ENCODE data around the gene CHML. TPM values are rescaled to one million over a fixed set of nuclear protein-coding genes. Genes with fewer than 3 reads are reported as not detected.

Gene CHML
- total RNA-seq, 1 experiment from 2014 or later: 11.8 TPM

DNA sequence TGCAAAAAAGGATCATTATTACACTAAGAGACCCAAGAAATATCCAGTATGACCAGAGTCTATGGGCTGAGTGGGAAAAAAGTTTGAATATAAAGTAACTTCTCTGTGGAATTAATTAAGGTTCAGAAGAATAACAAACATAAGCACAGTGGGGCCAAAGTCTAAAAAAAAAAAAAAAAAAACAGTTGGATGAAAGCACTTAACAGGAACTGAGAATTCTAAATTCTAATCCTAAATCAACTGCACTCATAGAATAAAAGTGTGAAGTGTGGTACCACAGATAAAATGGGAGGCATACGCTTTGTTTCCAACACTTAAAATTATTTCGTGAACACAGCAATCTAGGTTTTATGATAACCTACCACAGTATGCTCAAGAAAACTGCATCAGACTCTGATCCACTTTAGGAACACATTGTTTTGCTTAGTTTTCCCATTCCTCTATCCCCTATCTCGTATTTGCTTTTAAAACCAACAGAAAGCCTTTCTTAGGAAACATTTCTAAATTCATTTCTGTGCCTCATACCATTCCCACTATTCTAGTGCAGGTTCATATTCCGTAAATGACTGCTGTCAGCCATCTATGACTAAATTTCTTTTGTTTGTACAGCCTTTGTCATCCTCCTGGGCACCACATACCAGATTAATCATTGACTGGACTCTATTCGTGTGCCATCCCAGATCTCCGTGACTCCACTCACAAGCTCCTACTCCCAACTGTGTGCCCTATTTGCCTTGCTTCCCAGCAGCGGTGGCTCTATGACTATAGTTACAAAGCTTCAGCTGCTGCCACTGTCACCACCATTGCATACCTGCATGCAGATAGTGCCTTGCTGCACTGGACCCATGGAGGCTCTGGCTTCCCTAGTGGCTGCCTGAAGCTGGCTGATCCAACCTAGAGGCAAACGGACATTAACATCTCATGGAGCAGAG is 24.9 kb downstream of the CHML start:
- DNase-seq (ENCODE audit: low read depth): peak; percentile 72

DNA sequence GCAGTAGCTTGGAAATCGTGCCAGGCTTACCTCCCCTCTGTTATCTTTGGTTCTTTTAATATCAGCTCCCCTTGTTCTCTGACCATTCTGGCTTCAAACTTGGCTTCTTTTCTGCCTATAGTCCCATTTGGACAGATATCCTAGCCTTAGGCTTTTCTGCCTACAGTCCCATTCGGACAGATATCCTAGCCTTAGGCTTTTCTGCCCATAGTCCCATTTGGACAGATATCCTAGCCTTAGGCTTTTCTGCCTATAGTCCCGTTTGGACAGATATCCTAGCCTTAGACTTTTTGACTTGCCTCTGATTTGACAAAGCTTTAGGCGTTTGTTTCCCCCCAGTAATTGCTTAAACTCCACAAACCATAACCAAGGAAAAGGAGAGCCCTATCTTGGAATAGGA is 25.6 kb downstream of the CHML start:
- DNase-seq (ENCODE audit: low read depth): no peak

DNA sequence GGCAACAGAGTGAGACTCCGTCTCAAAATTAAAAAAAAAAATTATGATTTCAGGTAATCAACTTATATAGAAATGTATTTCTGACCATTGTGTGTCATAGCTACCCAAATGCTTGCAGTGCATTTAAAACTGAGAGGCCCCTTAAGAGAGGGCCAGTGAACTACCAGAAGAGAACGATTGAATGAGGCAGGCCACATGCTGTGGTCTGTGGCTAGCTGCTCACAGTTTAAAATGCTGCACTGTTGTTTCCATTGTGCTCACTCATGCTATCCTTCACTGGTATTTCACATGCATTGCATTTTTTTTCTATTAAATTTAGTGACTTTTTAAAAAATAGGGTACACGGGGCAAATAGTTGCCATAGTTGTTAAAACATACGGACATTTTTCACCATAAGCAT is 26.0 kb downstream of the CHML start:
- DNase-seq (ENCODE audit: low read depth): no peak

DNA sequence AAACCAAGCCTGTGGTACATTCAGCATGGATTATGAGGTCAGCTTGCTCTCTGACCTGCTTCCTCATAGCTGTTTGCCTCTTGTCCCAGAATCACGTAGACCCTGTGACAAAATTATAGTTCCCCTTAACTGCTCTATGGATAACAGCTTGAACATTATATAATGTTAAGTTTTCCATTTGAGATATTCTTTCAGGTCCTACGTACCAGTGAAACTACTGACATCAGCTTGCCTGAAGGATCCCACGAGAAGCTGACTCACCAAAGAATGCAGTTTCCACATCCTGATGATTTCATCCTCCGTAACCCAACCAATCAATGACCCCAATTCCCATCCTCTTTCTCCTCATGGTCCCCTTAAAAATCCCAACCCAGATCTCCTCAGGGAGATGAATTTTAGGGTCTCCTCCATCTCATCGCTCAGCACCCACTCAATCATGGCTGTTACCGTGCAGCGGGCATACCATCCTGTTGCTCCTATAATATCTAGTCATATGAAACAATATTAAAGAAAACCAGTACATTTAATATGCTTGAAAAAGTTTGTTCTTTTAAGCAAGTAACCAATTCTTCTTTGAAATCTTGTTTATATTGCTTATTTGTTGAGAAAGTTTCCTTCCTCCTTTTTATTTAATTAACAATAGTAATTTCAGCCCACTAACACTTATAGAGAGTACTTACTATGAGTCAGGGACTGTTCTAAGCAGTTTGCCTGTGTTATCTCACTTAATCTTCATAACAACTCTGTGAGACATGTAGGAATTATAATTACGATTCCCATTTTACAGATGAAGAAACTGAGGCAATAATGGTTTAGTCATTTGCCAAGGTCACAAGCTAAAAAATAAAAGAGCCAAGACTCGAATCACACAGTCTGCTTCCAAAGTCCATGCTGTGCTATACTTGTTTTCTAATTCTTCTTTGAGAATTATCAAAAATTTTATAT is 27.4 kb downstream of the CHML start:
- peak; percentile 90 for DNase-seq (ENCODE audit: low read depth)

DNA sequence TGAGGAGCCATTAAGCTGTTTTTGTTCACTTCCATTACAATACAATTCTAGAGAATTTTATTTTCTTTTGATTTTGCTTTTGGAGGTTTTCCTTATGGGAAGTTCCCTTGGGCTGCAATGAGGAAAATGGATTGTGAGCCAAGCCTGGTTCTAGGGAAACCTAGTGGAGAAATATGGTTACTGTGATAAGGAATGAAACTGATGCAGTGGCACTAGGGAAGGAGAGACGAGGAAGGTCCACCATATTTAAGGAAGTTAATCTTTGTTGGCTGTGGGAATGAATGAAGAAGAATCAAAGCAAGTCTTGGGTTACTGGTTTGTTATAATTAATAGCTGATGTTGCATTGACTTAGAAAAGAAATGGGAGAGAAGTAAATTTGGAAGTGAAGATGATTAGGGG is 28.4 kb downstream of the CHML start:
- DNase-seq (ENCODE audit: low read depth): no peak

DNA sequence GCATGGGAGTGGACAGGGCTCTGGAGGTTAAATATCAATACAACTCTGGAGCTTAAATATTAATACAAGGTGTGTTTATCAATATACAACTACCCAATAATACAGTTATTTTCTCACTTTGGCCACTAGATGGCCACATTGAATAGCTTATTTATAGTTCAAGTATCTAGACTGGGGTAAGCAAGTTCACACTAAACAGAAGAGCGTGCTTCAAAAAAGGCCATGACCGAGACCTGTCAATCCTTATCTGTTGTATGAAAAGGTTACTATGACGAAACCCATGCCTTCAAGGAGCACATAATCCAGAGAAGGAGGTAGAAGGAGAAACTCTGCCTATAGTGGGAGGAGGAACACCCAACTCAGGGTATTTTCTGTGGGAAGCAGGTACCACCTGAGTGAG is 29.1 kb downstream of the CHML start:
- peak; percentile 43 for DNase-seq (ENCODE audit: low read depth)

DNA sequence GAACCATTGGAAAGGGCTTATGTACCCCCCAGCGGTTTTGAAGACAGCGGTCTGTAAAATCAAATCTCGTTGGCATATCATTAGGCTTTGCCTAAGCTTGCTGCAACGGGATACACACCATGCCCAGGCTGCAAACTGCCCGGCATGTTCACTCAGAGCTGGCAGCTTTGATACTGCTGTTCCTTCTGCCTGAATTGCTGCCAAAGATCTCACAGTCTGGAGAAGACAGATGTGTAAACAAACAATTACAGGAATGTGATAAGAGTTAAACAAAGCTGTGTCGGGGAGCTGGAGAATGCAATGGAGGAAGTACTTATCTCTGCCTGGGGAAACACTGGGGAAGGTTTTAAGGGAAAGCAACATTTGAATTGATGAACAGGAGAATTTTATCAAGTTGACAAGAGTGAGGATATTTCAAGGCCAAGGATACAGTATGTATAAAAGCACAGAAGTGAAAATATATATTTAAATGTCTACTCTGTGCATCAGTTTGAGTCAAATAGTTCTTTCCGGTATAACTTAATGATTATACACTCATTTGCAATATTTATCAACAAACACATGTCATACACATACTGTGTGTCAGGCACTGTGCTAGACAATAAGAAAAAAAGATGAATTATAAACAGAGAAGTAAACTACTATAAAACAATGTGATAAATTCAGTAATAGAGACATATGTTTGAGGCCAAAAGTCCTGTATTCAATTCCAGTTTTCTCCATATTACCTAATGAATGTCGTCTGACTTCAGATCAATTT is 29.9 kb downstream of the CHML start:
- DNase-seq (ENCODE audit: low read depth): peak; percentile 48

DNA sequence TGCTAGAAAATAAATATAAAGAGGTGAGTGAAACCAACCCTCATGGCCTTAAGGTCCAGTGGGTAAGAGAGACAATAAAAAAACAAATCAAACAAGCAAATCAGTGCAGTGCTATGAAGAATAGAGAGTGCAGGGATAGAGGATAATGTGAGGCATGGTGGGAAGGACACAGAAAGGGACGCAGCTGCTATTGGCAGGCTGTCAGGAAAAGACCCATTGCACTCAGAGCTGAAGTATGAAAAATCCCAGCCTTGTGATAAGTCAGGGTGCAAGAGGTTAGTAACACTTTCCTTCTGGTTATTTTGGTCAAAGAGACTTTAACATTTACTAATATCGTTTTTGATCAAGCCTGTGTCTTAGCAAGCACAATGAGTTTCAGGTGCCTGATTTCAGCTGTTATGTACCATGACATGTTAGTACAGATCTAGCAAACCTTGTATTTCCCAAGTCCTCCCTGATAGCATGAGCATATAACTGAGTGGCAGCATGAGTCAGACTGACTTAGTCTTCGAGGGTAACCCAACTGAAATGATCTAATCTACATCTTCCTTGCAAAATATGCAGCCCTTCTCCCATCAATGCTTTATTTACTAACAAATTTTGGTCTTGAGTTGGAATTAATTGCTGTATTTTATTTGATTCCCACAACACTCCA is 31.7 kb downstream of the CHML start:
- DNase-seq (ENCODE audit: low read depth): peak; percentile 61

DNA sequence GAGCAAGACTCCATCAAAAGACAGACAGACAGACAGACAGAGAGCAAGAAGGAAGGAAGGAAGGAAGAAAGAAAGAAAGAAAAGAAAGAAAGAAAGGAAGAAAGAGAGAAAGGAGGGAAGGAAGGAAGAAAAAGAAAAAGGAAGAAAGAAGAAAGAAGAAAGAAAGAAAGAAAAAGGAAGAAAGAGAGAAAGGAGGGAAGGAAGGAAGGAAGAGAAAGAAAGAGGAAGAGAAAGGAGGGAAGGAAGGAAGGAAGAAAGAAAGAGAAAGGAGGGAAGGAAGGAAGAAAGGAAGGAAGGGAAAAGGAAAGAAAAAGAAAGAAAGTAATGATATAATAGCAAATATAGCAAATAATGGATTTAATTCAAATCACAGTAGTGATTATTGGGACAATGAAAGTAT is 32.7 kb downstream of the CHML start:
- DNase-seq (ENCODE audit: low read depth): no peak

DNA sequence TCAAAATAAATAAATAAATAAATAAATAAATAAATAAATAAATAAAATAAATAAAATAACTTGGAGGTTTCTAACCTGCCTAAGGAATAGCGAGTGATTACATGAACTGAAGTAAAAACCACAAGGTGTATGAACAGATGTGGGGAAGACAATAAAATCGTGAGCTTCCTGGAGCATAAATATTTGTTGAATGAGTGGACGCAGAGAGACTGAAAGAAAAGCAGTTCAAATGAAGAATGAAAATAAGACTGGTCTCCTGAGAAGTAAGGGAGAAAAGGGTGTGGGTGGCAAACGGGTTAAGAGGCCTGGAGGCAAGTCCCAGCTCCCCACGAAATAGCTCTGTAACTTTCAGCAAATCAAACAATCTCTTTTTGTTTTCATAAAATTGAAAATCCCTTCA is 33.6 kb downstream of the CHML start:
- DNase-seq (ENCODE audit: low read depth): peak; percentile 34

DNA sequence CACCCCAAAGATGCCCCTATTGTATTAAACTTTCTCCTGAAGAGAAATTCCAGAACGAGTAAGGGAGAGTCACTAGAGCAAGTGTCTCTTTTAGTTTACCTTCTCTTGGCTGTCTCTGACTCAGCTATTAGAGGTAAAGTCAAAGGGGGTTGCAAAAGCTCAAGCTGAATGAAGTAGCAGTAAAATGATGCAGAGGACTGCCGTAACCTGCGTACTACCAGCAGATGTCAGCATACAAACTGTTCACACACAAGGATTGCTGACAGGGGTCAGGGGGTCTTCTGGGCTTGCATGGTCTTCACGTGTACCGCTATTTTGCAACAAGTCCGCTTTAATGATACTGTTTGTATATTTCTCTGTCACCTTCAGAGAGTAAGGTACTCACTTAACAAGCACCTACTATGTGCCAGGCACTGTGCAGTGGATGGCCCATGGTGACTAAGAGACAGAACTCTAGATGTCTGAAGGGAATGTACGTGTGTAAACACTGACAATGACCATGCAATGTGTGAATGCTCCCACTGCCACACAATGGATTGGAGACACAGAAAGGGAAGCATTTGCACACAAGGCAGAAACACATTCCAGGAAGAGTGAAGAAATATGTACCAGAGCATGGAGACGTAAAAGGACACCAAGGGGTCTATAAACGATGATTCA is 34.9 kb downstream of the CHML start:
- no peak for DNase-seq (ENCODE audit: low read depth)

DNA sequence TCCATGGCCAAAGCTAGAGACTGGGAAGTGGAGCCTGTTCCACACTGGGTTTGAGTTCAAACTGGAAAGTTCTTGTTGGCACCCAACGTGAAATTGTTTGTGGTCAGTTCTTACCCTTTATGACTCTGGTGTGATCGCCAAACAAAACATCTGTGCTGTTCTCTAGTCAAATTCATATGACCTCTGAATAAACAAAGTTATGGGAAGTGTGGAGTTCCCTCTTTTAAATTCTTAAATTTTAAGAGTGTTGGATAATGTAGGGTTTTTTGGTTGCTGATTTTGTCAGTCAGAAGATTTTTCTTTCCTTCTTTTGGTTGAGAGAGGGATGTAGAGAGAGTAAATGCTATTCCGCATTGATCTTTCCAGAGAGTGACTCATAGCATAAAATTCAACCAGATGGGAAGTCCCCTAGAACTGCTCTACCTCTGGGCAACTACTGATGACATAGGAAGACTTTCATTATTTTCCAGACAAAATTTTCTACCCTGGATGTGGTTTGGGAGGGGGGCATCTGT is 36.4 kb downstream of the CHML start:
- DNase-seq (ENCODE audit: low read depth): peak; percentile 67

DNA sequence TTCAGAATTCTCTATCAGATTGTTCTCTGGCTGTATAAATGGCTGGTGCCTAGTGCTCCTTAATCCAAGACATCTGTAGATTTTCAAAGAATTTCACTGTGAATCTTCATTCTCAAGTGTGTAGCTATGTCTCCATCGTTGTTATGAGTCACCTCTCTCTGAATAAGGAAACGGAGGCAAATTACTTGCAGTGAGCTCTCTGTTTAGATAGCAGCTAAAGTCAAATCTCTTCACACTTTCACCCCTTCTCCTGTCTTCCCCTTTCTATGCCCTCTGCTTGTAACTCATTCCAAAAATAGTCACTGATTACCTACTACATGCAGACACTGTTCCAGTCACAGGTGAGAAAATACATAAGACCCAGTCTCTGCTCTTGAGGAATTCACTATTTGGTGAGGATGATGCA is 39.7 kb downstream of the CHML start:
- no peak for DNase-seq (ENCODE audit: low read depth)

DNA sequence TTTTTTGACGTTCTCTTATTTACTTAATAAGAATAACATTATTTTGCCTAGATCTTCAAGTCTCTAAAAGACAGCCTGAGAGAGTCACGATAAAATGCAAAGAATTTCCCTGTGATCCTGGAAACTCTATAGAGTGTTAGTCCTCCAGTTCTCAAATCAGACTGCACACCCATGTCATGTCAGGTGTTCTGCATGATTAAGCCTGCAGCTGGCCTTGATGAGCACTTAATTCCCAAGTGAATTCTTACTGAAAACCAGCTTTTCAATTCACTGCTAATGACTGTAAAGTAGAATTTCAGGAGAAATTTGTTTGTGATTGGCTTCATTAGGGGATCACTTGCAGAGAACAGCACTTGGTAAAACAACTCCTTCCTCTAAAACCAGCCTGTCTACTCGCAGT is 41.9 kb downstream of the CHML start:
- DNase-seq (ENCODE audit: low read depth): no peak

DNA sequence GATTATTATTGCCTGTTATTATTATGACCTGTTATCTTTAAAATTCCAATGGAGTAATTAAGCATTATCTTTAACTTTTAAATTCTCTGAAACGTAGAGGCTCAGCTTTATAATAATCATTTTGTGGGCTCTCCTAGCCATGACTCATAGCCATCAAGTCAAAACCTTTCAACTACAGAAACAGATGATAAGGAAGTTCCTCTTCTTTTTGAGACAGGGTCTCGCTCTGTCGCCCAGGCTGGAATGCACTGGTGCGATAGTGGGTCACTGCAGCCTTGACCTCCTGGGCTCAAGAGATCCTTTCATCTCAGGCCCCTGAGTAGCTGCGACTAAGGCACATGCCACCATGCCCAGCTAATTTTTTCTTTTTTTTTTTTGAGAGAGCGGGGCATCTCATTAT is 43.5 kb downstream of the CHML start:
- DNase-seq (ENCODE audit: low read depth): no peak

DNA sequence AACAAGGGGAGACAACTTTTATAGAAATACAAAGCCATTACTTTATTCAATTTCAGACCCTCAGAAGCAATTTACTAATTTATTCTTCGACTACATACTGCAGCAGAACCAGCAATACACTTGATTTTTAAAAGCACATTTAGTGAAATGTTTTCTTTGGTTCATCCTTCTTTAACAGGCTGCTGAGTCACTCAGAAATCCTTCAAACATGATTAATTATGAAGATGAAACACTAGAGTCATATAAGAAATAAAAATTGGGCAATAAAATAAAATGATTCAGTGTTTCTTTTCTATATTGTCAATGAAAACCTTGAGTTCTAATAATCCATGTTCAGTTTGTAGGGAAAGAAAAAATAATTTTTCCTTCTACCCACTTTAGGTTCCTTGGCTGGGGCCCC is 47.0 kb downstream of the CHML start:
- no peak for DNase-seq (ENCODE audit: low read depth)

DNA sequence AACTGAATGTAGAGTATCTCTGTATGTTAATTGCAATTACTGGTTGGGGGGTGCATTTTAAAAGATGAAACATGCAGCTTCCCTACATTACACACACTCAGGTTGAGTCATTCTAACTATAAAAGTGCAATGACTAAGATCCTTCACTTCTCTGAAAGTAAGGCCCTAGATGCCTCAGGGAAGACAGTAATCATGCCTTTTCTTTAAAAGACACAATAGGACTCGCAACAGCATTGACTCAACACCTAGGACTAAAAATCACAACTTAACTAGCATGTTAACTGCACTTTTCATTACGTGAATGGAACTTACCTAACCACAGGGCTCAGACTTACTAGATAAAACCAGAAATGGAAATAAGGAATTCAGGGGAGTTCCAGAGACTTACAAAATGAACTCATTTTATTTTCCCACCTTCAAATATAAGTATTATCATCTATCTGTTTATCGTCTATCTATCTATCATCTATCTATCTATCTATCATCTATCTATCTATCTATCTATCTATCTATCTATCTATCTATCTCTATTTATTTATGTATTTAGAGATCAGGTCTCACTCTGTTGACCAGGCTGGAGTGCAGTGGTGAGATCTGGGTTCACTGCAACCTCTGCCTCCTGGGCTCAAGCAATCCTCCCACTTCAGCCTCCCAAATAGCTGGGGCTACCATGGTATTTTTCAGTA is 47.8 kb downstream of the CHML start:
- peak; percentile 78 for DNase-seq (ENCODE audit: low read depth)

DNA sequence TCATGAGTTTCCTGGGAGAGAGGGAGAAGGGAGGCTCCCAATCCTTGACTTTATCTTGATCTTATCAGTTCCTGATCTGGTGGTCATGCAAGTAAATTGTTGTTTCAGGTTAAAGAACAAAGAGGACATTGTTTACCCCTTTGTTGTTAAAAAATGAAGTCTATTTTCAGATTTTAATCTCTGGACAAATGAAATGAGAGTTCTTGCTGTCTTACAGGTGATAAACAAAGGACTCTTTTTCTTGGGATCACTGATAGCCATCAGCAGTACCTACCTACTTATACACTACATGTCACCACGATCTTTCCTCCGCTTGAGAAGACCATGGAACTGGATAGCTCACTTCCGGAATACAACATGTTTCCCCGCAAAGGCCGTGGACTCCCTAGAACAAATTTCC is 48.4 kb downstream of the CHML start:
- no peak for DNase-seq (ENCODE audit: low read depth)

DNA sequence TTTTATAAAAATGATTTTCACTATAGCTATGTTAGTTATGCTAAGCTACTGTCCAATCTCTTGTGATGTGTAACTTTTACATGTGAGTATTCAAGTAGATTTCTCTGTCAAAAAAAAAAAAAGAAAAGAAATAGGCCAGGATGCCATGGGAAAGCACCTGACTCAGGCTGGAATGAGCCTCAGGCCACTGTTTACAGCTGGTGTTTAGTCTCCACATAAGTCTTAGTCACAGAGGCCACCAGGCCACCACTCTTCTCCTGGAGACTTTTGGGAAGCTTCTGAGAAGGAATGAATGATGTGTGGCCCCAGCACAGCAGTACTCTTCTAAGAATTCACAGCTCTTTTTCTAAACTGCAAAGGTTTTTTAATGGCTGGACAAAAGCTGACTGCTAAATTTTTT is 48.9 kb downstream of the CHML start:
- DNase-seq (ENCODE audit: low read depth): peak; percentile 83

DNA sequence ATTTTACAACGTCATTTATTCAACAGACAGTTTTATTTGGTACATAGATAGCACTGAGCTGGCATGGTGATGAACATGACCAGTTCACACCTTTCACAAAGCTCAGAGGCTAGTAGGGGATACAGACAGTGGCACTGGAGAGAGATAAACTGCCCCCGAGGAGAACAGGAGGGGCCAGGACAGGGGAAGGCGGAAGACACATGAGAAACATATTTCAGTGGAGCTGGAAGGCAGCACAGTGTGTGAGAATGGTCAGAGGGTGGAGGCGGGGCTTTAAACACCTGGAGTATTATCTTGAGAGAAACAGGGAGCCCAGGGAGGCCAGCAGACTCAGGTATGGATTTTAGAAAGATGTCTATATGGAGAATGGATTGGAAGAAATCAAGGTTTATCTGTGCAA is 49.5 kb downstream of the CHML start:
- no peak for DNase-seq (ENCODE audit: low read depth)
